SU-DHL-6 (cell line): ENCODE data around the gene C1GALT1C1L.

ENCODE experiments used
- EZH2phosphoT487 ChIP-seq: fragments of 200-600 bp; sonication (generic), shearing (Covaris generic); conservative IDR thresholded peaks from 2 replicates; pipeline ENCODE4 v1.6.1; 2018; ENCODE audit warnings: mild to moderate bottlenecking, antibody characterized with exemption, low read length, moderate library complexity, mixed read lengths
- TF ChIP-seq, protein P1 (sequence below): fragments of 200-600 bp; sonication (generic); IDR thresholded peaks from one replicate; pipeline ENCODE4 v1.5.1; 2017; ENCODE audit warnings: antibody characterized with exemption, mild to moderate bottlenecking, low read length, moderate library complexity; ENCODE audit not compliant: insufficient read depth, poor library complexity, severe bottlenecking

GRCh38 chr2:43642363-43642762, 33.9 kb downstream of the C1GALT1C1L start:
- TF ChIP-seq, protein P1, sequence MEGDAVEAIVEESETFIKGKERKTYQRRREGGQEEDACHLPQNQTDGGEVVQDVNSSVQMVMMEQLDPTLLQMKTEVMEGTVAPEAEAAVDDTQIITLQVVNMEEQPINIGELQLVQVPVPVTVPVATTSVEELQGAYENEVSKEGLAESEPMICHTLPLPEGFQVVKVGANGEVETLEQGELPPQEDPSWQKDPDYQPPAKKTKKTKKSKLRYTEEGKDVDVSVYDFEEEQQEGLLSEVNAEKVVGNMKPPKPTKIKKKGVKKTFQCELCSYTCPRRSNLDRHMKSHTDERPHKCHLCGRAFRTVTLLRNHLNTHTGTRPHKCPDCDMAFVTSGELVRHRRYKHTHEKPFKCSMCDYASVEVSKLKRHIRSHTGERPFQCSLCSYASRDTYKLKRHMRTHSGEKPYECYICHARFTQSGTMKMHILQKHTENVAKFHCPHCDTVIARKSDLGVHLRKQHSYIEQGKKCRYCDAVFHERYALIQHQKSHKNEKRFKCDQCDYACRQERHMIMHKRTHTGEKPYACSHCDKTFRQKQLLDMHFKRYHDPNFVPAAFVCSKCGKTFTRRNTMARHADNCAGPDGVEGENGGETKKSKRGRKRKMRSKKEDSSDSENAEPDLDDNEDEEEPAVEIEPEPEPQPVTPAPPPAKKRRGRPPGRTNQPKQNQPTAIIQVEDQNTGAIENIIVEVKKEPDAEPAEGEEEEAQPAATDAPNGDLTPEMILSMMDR: no peak
- TF ChIP-seq EZH2phosphoT487: no peak
